Activated naive CD8-positive, alpha-beta T cell treated with anti-CD3 and anti-CD28 coated beads, Interleukin-2, amount 50 U/mL, for 24 hours (primary cell): ENCODE measurements around the gene EPC2.
"Not testable (repeated sequence)": the region's sequence is repeated elsewhere in the genome, so short reads cannot be mapped to it uniquely, and the experiment has no call there.

Source experiments
- ATAC-seq: fragments of 150-1000 bp; cut with Tn5 transposase; one replicate; pipeline ENCODE4 v1.10.0; 2021
- DNase-seq: peaks from one replicate; pipeline ENCODE4 v3.0.0; 2021
- H3K27ac Mint-ChIP-seq: one replicate; pipeline ENCODE4 v1.8.0; 2021; ENCODE audit warnings: mild to moderate bottlenecking, mixed read lengths
- H3K27me3 Mint-ChIP-seq: one replicate; pipeline ENCODE4 v1.8.0; 2021; ENCODE audit warnings: mixed read lengths
- H3K36me3 Mint-ChIP-seq: one replicate; pipeline ENCODE4 v1.8.0; 2021; ENCODE audit warnings: low read depth, mixed read lengths
- H3K4me1 Mint-ChIP-seq: one replicate; pipeline ENCODE4 v1.8.0; 2021; ENCODE audit warnings: mixed read lengths
- H3K4me3 Mint-ChIP-seq: one replicate; pipeline ENCODE4 v1.8.0; 2021; ENCODE audit warnings: mild to moderate bottlenecking, moderate library complexity, mixed read lengths
- H3K9me3 Mint-ChIP-seq: one replicate; pipeline ENCODE4 v1.8.0; 2021; ENCODE audit warnings: mixed read lengths

Gene EPC2

GRCh38 chr2:148678302-148679179 lies 34.0 kb downstream of the EPC2 start:
- H3K4me3 Mint-ChIP-seq: not testable (repeated sequence)
- H3K4me1 Mint-ChIP-seq: peaks cover 49% of the 10 kb centered on the region

DNA sequence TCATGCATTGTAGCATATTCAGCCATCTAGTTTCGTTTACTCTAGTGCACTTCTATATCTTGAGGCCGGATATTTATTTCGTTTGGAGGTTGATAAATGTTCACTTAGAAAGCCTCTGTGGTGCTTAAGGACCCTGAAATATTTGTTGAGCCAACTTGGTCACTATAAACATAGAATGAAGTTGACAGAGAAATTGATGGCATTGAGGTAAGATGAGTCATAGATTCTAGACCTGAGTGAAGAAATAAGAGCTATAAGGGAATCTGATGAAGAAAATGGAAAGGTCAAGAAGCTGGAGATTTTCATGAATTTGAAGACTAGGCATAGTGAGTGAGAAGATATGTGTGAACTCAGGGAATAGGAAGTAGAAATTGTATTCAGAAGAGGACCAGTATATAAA lies 35.9 kb downstream of the EPC2 start:
- Mint-ChIP-seq H3K36me3 (peaks cover 16% of the 10 kb centered on the region), H3K4me1 (peaks cover 48% of the 10 kb centered on the region), H3K9me3 (peaks cover 15% of the 10 kb centered on the region), H3K4me3 (peak overlapping the region; percentile 5), H3K27ac (peak overlapping the region; percentile 10), H3K27me3 (no peaks in the 10 kb centered on the region)
- ATAC-seq (peak; percentile 76), DNase-seq (no peak)

More at GRCh38 chr2:148678302-148679179, 34.0 kb downstream of the EPC2 start:
- DNase-seq, H3K9me3 Mint-ChIP-seq, H3K27me3 Mint-ChIP-seq, H3K27ac Mint-ChIP-seq, ATAC-seq: not testable (repeated sequence)
- H3K36me3 Mint-ChIP-seq: peaks cover 13% of the 10 kb centered on the region

- H3K27ac Mint-ChIP-seq: no peak overlapping the region
- H3K27me3 Mint-ChIP-seq: no peaks in the 10 kb centered on the region
- ATAC-seq: no peak
- no peak overlapping the region for H3K4me3 Mint-ChIP-seq
- peaks cover 15% of the 10 kb centered on the region for H3K9me3 Mint-ChIP-seq
- DNase-seq: no peak
- peaks cover 17% of the 10 kb centered on the region for H3K36me3 Mint-ChIP-seq
- H3K4me1 Mint-ChIP-seq: peaks cover 47% of the 10 kb centered on the region
Measured at GRCh38 chr2:148681443-148681842, 36.9 kb downstream of the EPC2 start.

DNA sequence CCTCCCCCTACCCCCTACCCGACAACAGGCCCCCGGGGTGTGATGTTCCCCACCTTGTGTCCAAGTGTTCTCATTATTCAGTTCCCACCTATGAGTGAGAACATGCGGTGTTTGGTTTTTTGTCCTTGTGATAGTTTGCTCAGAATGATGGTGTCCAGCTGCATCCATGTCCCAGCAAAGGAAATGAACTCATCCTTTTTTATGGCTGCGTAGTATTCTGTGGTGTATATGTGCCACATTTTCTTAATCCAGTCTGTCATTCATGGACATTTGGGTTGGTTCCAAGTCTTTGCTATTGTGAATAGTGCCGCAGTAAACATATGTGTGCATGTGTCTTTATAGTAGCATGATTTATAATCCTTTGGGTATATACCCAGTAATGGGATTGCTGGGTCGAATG lies 37.3 kb downstream of the EPC2 start:
- not testable (repeated sequence) for DNase-seq, H3K4me3 Mint-ChIP-seq, H3K27me3 Mint-ChIP-seq, H3K27ac Mint-ChIP-seq, ATAC-seq
- peaks cover 15% of the 10 kb centered on the region for H3K9me3 Mint-ChIP-seq
- peaks cover 17% of the 10 kb centered on the region for H3K36me3 Mint-ChIP-seq
- H3K4me1 Mint-ChIP-seq: peaks cover 46% of the 10 kb centered on the region

DNA sequence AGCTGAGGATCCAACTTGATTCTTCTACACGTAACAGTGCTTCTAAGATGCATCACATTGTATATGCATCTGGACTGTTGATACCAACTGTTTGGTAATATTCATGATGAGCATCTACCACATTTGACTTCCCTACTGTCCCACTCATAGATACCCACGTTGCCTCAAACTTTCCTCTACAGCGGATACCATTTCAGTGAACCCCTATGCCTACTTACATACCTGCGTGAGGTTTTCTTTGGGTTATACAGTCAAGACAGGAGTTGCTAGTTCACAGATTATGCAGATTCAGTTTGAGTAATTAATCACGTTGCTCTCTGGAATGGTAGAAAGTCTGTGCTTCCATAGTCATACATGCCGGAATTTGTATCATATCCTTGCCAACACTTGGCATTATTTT lies 40.0 kb downstream of the EPC2 start:
- ATAC-seq: no peak
- Mint-ChIP-seq H3K27ac (no peak overlapping the region), H3K36me3 (peaks cover 19% of the 10 kb centered on the region), H3K27me3 (no peaks in the 10 kb centered on the region), H3K9me3 (peaks cover 21% of the 10 kb centered on the region), H3K4me1 (peaks cover 54% of the 10 kb centered on the region), H3K4me3 (no peak overlapping the region)
- no peak for DNase-seq

DNA sequence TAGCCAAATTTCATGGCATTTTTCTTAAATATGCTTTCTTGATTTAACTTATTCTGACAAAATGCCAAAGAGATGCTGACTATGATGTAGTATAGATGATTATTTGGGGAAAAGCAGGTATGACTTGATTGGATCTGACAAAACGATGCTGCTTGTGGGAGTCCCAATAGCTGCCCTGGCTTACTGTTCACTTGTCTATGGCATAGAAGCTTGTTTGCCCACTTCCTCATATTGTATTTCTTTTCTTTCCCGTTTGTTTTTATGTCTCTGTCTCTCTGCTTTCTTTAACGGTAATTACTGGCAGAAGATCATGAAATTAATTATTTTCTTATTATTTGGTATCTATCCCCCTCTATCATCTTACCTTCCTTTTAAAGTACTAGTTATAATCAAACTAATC lies 43.0 kb downstream of the EPC2 start:
- no peaks in the 10 kb centered on the region for H3K27me3 Mint-ChIP-seq
- ATAC-seq (no peak), DNase-seq (no peak)
- no peak overlapping the region for H3K27ac Mint-ChIP-seq
- H3K36me3 Mint-ChIP-seq: peaks cover 24% of the 10 kb centered on the region
- H3K9me3 Mint-ChIP-seq: peaks cover 11% of the 10 kb centered on the region
- peaks cover 40% of the 10 kb centered on the region for H3K4me1 Mint-ChIP-seq
- H3K4me3 Mint-ChIP-seq: no peak overlapping the region

GRCh38 chr2:148688011-148688410 lies 43.5 kb downstream of the EPC2 start:
- Mint-ChIP-seq H3K9me3 (peaks cover 11% of the 10 kb centered on the region), H3K36me3 (peaks cover 24% of the 10 kb centered on the region), H3K4me1 (peaks cover 38% of the 10 kb centered on the region)
- not testable (repeated sequence) for H3K27me3 Mint-ChIP-seq, DNase-seq, H3K4me3 Mint-ChIP-seq, H3K27ac Mint-ChIP-seq, ATAC-seq

GRCh38 chr2:148696985-148697384 lies 52.4 kb downstream of the EPC2 start:
- ATAC-seq (no peak), DNase-seq (no peak)
- Mint-ChIP-seq H3K4me3 (no peak overlapping the region), H3K27me3 (no peaks in the 10 kb centered on the region), H3K36me3 (peaks cover 66% of the 10 kb centered on the region), H3K9me3 (peaks cover 32% of the 10 kb centered on the region), H3K27ac (no peak overlapping the region), H3K4me1 (peaks cover 9% of the 10 kb centered on the region)

GRCh38 chr2:148699830-148700229 lies 55.3 kb downstream of the EPC2 start:
- H3K9me3 Mint-ChIP-seq: peaks cover 37% of the 10 kb centered on the region
- H3K36me3 Mint-ChIP-seq: peaks cover 72% of the 10 kb centered on the region
- no peaks in the 10 kb centered on the region for H3K27me3 Mint-ChIP-seq
- no peak for DNase-seq
- peaks cover 28% of the 10 kb centered on the region for H3K4me1 Mint-ChIP-seq
- no peak overlapping the region for H3K4me3 Mint-ChIP-seq
- no peak for ATAC-seq
- H3K27ac Mint-ChIP-seq: no peak overlapping the region

DNA sequence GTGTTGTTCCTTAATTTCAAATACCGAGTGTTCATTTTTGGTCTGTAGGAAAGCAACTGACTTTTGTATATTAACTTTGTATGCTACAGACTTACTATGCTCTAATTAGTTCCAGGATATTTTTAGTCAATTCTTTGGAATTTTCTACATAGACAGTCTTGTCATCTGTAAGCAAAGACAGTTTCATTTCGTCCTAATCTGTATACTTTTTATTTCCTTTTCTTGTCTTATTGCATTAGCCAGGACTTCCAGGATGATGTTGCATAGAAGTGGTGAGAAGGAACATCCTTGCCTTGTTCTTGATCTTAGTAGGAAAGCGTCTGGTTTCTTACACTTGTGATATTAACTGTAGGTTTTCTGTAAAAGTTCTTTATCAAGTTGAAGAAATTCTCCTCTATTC lies 56.5 kb downstream of the EPC2 start:
- Mint-ChIP-seq H3K4me3 (no peak overlapping the region), H3K9me3 (peaks cover 39% of the 10 kb centered on the region), H3K4me1 (peaks cover 28% of the 10 kb centered on the region), H3K36me3 (peaks cover 70% of the 10 kb centered on the region), H3K27me3 (no peaks in the 10 kb centered on the region), H3K27ac (no peak overlapping the region)
- ATAC-seq (no peak), DNase-seq (no peak)

- peaks cover 70% of the 10 kb centered on the region for H3K36me3 Mint-ChIP-seq
- ATAC-seq: no peak
Measured at GRCh38 chr2:148701877-148702276, 57.3 kb downstream of the EPC2 start.

GRCh38 chr2:148702475-148702874 lies 57.9 kb downstream of the EPC2 start:
- Mint-ChIP-seq H3K27ac (no peak overlapping the region), H3K27me3 (no peaks in the 10 kb centered on the region), H3K36me3 (peaks cover 69% of the 10 kb centered on the region), H3K9me3 (peaks cover 45% of the 10 kb centered on the region), H3K4me3 (no peak overlapping the region), H3K4me1 (peaks cover 28% of the 10 kb centered on the region)
- ATAC-seq (peak; percentile 49), DNase-seq (no peak)

More at GRCh38 chr2:148701877-148702276, 57.3 kb downstream of the EPC2 start:
- H3K4me1 Mint-ChIP-seq: peaks cover 28% of the 10 kb centered on the region
- H3K9me3 Mint-ChIP-seq: peaks cover 43% of the 10 kb centered on the region
- no peak for DNase-seq
- H3K27me3 Mint-ChIP-seq: no peaks in the 10 kb centered on the region
- H3K27ac Mint-ChIP-seq: no peak overlapping the region
- H3K4me3 Mint-ChIP-seq: no peak overlapping the region

- Mint-ChIP-seq H3K27me3 (no peaks in the 10 kb centered on the region), H3K9me3 (peaks cover 44% of the 10 kb centered on the region), H3K36me3 (peaks cover 65% of the 10 kb centered on the region), H3K4me1 (peaks cover 28% of the 10 kb centered on the region), H3K27ac (no peak overlapping the region), H3K4me3 (no peak overlapping the region)
- no peak for DNase-seq
- ATAC-seq: no peak
Measured at GRCh38 chr2:148704247-148704646, 59.7 kb downstream of the EPC2 start.

GRCh38 chr2:148716378-148716920 lies 71.9 kb downstream of the EPC2 start:
- H3K36me3 Mint-ChIP-seq: peaks cover 46% of the 10 kb centered on the region
- no peak for DNase-seq

GRCh38 chr2:148718039-148718438 lies 73.5 kb downstream of the EPC2 start:
- no peak overlapping the region for H3K27ac Mint-ChIP-seq
- no peaks in the 10 kb centered on the region for H3K27me3 Mint-ChIP-seq
- H3K9me3 Mint-ChIP-seq: peaks cover 9% of the 10 kb centered on the region
- DNase-seq: no peak
- ATAC-seq: no peak
- no peak overlapping the region for H3K4me3 Mint-ChIP-seq
- peaks cover 35% of the 10 kb centered on the region for H3K36me3 Mint-ChIP-seq
- H3K4me1 Mint-ChIP-seq: peaks cover 92% of the 10 kb centered on the region

More at GRCh38 chr2:148716378-148716920, 71.9 kb downstream of the EPC2 start:
- no peaks in the 10 kb centered on the region for H3K27me3 Mint-ChIP-seq
- H3K4me3 Mint-ChIP-seq: no peak overlapping the region
- ATAC-seq: no peak
- peaks cover 9% of the 10 kb centered on the region for H3K9me3 Mint-ChIP-seq
- no peak overlapping the region for H3K27ac Mint-ChIP-seq
- H3K4me1 Mint-ChIP-seq: peaks cover 86% of the 10 kb centered on the region
